Measurements from ENCODE around the gene LMX1A.

LMX1A gene

GRCh38 chr1:165300400-165300903, 56.1 kb downstream of the LMX1A start:
- no peak for TF ChIP-seq MAX (IDR thresholded peaks at IDR 0.05; ENCODE audit: low read depth, low read length)
- TF ChIP-seq POLR2A (IDR thresholded peaks at IDR 0.05; ENCODE audit: extremely low read depth, insufficient read length): no peak
- no peak for TF ChIP-seq CTCF (IDR thresholded peaks at IDR 0.05; ENCODE audit: low read depth, low read length)
- H3K4me3 ChIP-seq (ENCODE audit: low read depth, low read length): no peak overlapping the region
- DNase-seq (ENCODE audit: low read depth): no peak

GRCh38 chr1:165298203-165298820, 58.2 kb downstream of the LMX1A start:
- DNase-seq (ENCODE audit: low read depth): no peak
- TF ChIP-seq CTCF (IDR thresholded peaks at IDR 0.05; ENCODE audit: low read depth, low read length) (no peak), MAX (IDR thresholded peaks at IDR 0.05; ENCODE audit: low read depth, low read length) (no peak), MYC (IDR thresholded peaks at IDR 0.05; ENCODE audit: low read depth, low read length) (no peak), POLR2A (IDR thresholded peaks at IDR 0.05; ENCODE audit: extremely low read depth, insufficient read length) (no peak)
- no peak overlapping the region for H3K4me3 ChIP-seq (ENCODE audit: low read depth, low read length)

- DNase-seq (ENCODE audit: low read depth): no peak
- H3K4me3 ChIP-seq (ENCODE audit: low read depth, low read length): no peak overlapping the region
- TF ChIP-seq CTCF (IDR thresholded peaks at IDR 0.05; ENCODE audit: low read depth, low read length): no peak
- TF ChIP-seq POLR2A (IDR thresholded peaks at IDR 0.05; ENCODE audit: extremely low read depth, insufficient read length): no peak
- TF ChIP-seq MYC (IDR thresholded peaks at IDR 0.05; ENCODE audit: low read depth, low read length): no peak
Measured at GRCh38 chr1:165296205-165296604, 60.3 kb downstream of the LMX1A start.

GRCh38 chr1:165290148-165290547, 66.4 kb downstream of the LMX1A start:
- TF ChIP-seq MAX (IDR thresholded peaks at IDR 0.05; ENCODE audit: low read depth, low read length): no peak
- no peak for TF ChIP-seq MYC (IDR thresholded peaks at IDR 0.05; ENCODE audit: low read depth, low read length)
- peak; percentile 33 for TF ChIP-seq CTCF (IDR thresholded peaks at IDR 0.05; ENCODE audit: low read depth, low read length)
- peak; percentile 3 for DNase-seq (ENCODE audit: low read depth)
- H3K4me3 ChIP-seq (ENCODE audit: low read depth, low read length): no peak overlapping the region

- TF ChIP-seq CTCF (IDR thresholded peaks at IDR 0.05; ENCODE audit: low read depth, low read length) (no peak), POLR2A (IDR thresholded peaks at IDR 0.05; ENCODE audit: extremely low read depth, insufficient read length) (no peak), MAX (IDR thresholded peaks at IDR 0.05; ENCODE audit: low read depth, low read length) (no peak), MYC (IDR thresholded peaks at IDR 0.05; ENCODE audit: low read depth, low read length) (no peak)
- H3K4me3 ChIP-seq (ENCODE audit: low read depth, low read length): no peak overlapping the region
- no peak for DNase-seq (ENCODE audit: low read depth)
Measured at GRCh38 chr1:165289556-165289955, 67.0 kb downstream of the LMX1A start.

All from NB4 (cell line).